Endodermal cell (in vitro differentiated cells): Measurements from ENCODE around the gene KIAA1671. TPM values are rescaled to one million over a fixed set of nuclear protein-coding genes. Genes with fewer than 3 reads are reported as not detected.

Source experiments
- DNase-seq: peaks from one replicate; pipeline ENCODE4 v3.0.0-alpha.2; 2017
- H3K27ac ChIP-seq: 2 replicates; pipeline ENCODE4 v1.5.1; 2013; ENCODE audit warnings: mild to moderate bottlenecking, low read depth, low read length, moderate library complexity
- H3K27me3 ChIP-seq: 2 replicates; pipeline ENCODE4 v1.6.1; 2013; ENCODE audit warnings: mild to moderate bottlenecking, low read length, moderate library complexity; ENCODE audit not compliant: insufficient read depth, control insufficient read depth, poor library complexity, severe bottlenecking
- H3K36me3 ChIP-seq: 2 replicates; pipeline ENCODE4 v1.7.0; 2013; ENCODE audit warnings: mild to moderate bottlenecking, low read length, moderate library complexity; ENCODE audit not compliant: control insufficient read depth, insufficient read depth
- H3K4me1 ChIP-seq: one replicate; pipeline ENCODE4 v1.7.0; 2013; ENCODE audit warnings: low read length; ENCODE audit not compliant: control insufficient read depth, insufficient read depth
- H3K4me3 ChIP-seq: 2 replicates; pipeline ENCODE4 v1.5.1; 2013; ENCODE audit warnings: mild to moderate bottlenecking, low read length, moderate library complexity
- H3K9ac ChIP-seq: 2 replicates; pipeline ENCODE4 v1.6.1; 2013; ENCODE audit warnings: mild to moderate bottlenecking, low read length, moderate library complexity; ENCODE audit not compliant: poor library complexity, severe bottlenecking; ENCODE audit errors: extremely low read depth
- H3K9me3 ChIP-seq: 2 replicates; pipeline ENCODE4 v1.6.1; 2013; ENCODE audit warnings: mild to moderate bottlenecking, low read length, moderate library complexity; ENCODE audit not compliant: control insufficient read depth
- H3K27ac Mint-ChIP-seq: 2 replicates; pipeline ENCODE4 v1.8.0; 2020; ENCODE audit warnings: mixed read lengths
- H3K27me3 Mint-ChIP-seq: 2 replicates; pipeline ENCODE4 v1.8.0; 2021; ENCODE audit warnings: mild to moderate bottlenecking, mixed read lengths; ENCODE audit not compliant: insufficient read depth
- H3K36me3 Mint-ChIP-seq: 2 replicates; pipeline ENCODE4 v1.8.0; 2020; ENCODE audit warnings: low read depth, mixed read lengths
- H3K4me1 Mint-ChIP-seq: 2 replicates; pipeline ENCODE4 v1.8.0; 2020; ENCODE audit warnings: mixed read lengths
- H3K4me3 Mint-ChIP-seq: 2 replicates; pipeline ENCODE4 v1.8.0; 2020; ENCODE audit warnings: mild to moderate bottlenecking, moderate library complexity, mixed read lengths
- H3K9me3 Mint-ChIP-seq: 2 replicates; pipeline ENCODE4 v1.8.0; 2020; ENCODE audit warnings: mild to moderate bottlenecking, mixed read lengths
- CTCF ChIP-seq: fragments of 200-600 bp; sonication (generic); conservative IDR thresholded peaks from 2 replicates; pipeline ENCODE4 v1.5.0; 2021; ENCODE audit warnings: antibody characterized with exemption, mild to moderate bottlenecking
- WGBS, 2 experiments: methylation state at CpG; one replicate each; pipeline versions ENCODE4 v1.1.5 to v1.1.7; 2013; ENCODE audit warnings: missing lambda C conversion rate in 2 of 2, mixed read lengths in 1 of 2; ENCODE audit not compliant: insufficient coverage in 1 of 2, insufficient read length in 1 of 2; 5-methylcytosine and 5-hydroxymethylcytosine counted together
- total RNA-seq, 2 donors: library from RNA; stranded (reverse); fragmentation: NEBNext Ultra II Directional in 1 of 2; extraction: Animal tissue kit (Norgen Biotek cat#: 25700) in 1 of 2; gene quantifications; 2 replicates in 1 of 2; 3 replicates in 1 of 2; pipeline ENCODE4 v1.2.1, GENCODE V29; 2021

KIAA1671 gene
- total RNA-seq, 2 donors from 2014 or later: 38.8 to 43.7 TPM

GRCh38 chr22:25212337-25212736, 259.8 kb downstream of the KIAA1671 start:
- H3K4me3 ChIP-seq: no peak overlapping the region
- peaks cover 24% of the 10 kb centered on the region for H3K9me3 ChIP-seq
- peaks cover 26% of the 10 kb centered on the region for H3K9me3 Mint-ChIP-seq
- H3K27me3 Mint-ChIP-seq: peaks cover 3% of the 10 kb centered on the region
- H3K27ac ChIP-seq: no peak overlapping the region
- no peaks in the 10 kb centered on the region for H3K36me3 ChIP-seq
- H3K4me3 Mint-ChIP-seq: no peak overlapping the region
- H3K9ac ChIP-seq: no peak overlapping the region
- no peaks in the 10 kb centered on the region for H3K27me3 ChIP-seq
- no peaks in the 10 kb centered on the region for H3K4me1 Mint-ChIP-seq
- H3K4me1 ChIP-seq: no peaks in the 10 kb centered on the region
- 86 to 89% methylated on average over 1 to 3 of the region's 3 CpGs for WGBS, 2 experiments
- no peak overlapping the region for H3K27ac Mint-ChIP-seq
- H3K36me3 Mint-ChIP-seq: peaks cover 5% of the 10 kb centered on the region
- no peak for DNase-seq
- peak; percentile 27 for TF ChIP-seq CTCF

GRCh38 chr22:25213221-25213620, 260.7 kb downstream of the KIAA1671 start:
- Mint-ChIP-seq H3K9me3 (peaks cover 26% of the 10 kb centered on the region), H3K27me3 (peaks cover 3% of the 10 kb centered on the region), H3K4me3 (no peak overlapping the region), H3K27ac (no peak overlapping the region), H3K4me1 (no peaks in the 10 kb centered on the region), H3K36me3 (peaks cover 5% of the 10 kb centered on the region)
- Histone ChIP-seq H3K9me3 (peaks cover 24% of the 10 kb centered on the region), H3K4me3 (no peak overlapping the region), H3K9ac (no peak overlapping the region), H3K27ac (no peak overlapping the region), H3K4me1 (no peaks in the 10 kb centered on the region), H3K36me3 (no peaks in the 10 kb centered on the region), H3K27me3 (no peaks in the 10 kb centered on the region)
- no peak for DNase-seq
- TF ChIP-seq CTCF: no peak
- 76 to 85% methylated on average over 2 to 3 of the region's 3 CpGs for WGBS, 2 experiments

- peaks cover 26% of the 10 kb centered on the region for H3K9me3 Mint-ChIP-seq
- no peak overlapping the region for H3K9ac ChIP-seq
- H3K4me3 Mint-ChIP-seq: no peak overlapping the region
- peaks cover 17% of the 10 kb centered on the region for H3K27me3 Mint-ChIP-seq
- 88% methylated on average over 2 of the region's 2 CpGs; no CpG with 5 or more reads in 1 of the 2 experiments for WGBS, 2 experiments
- no peak for DNase-seq
- no peak overlapping the region for H3K27ac Mint-ChIP-seq
- no peak overlapping the region for H3K27ac ChIP-seq
- no peaks in the 10 kb centered on the region for H3K36me3 ChIP-seq
- peaks cover 24% of the 10 kb centered on the region for H3K9me3 ChIP-seq
- TF ChIP-seq CTCF: no peak
- H3K4me1 ChIP-seq: no peaks in the 10 kb centered on the region
- peaks cover 17% of the 10 kb centered on the region for H3K27me3 ChIP-seq
- H3K4me3 ChIP-seq: no peak overlapping the region
- no peaks in the 10 kb centered on the region for H3K4me1 Mint-ChIP-seq
- H3K36me3 Mint-ChIP-seq: peaks cover 5% of the 10 kb centered on the region
Measured at GRCh38 chr22:25216230-25216629, 263.7 kb downstream of the KIAA1671 start.
